Fibroblast of lung (primary cell): ENCODE data around the gene MACF1. TPM values are rescaled to one million over a fixed set of nuclear protein-coding genes. Genes with fewer than 3 reads are reported as not detected.

ENCODE experiments used
- DNase-seq, 2 donors: peaks; one replicate each; pipeline versions ENCODE4 v3.0.0 to v3.0.0-alpha.2; 2010; ENCODE audit warnings: low read depth in 2 of 2
- H2AFZ ChIP-seq: 2 replicates; pipeline ENCODE4 v1.5.1; 2012; ENCODE audit warnings: low read length, control low read depth, inconsistent platforms
- H3K27ac ChIP-seq: 2 replicates; pipeline ENCODE4 v1.5.1; 2011; ENCODE audit warnings: low read length, control low read depth; ENCODE audit not compliant: insufficient read depth
- H3K27me3 ChIP-seq: 2 replicates; pipeline ENCODE4 v1.5.1; 2011; ENCODE audit warnings: mild to moderate bottlenecking, low read length; ENCODE audit not compliant: control insufficient read depth, insufficient read depth
- H3K36me3 ChIP-seq: 2 replicates; pipeline ENCODE4 v1.5.1; 2011; ENCODE audit warnings: low read length; ENCODE audit not compliant: control insufficient read depth, insufficient read depth
- H3K4me1 ChIP-seq: 2 replicates; pipeline ENCODE4 v1.5.1; 2011; ENCODE audit warnings: low read length; ENCODE audit not compliant: control insufficient read depth, insufficient read depth; ENCODE audit errors: extremely low read depth
- H3K4me2 ChIP-seq: 2 replicates; pipeline ENCODE4 v1.5.1; 2011; ENCODE audit warnings: low read length, control low read depth; ENCODE audit not compliant: insufficient read depth; ENCODE audit errors: extremely low read depth
- H3K4me3 ChIP-seq, 4 experiments: fragments of 200-600 bp in 1 of 4; sonication (generic) in 1 of 4; replicated peaks in 1 of 4; 2 replicates each; pipeline ENCODE4 v1.5.1; 2011 to 2016; ENCODE audit warnings: low read length in 4 of 4, low read depth in 3 of 4, mild to moderate bottlenecking in 3 of 4, control low read depth in 2 of 4, inconsistent platforms in 1 of 4, mixed read lengths in 1 of 4; ENCODE audit not compliant: insufficient read depth in 1 of 4; ENCODE audit errors: control extremely low read depth in 1 of 4
- H3K79me2 ChIP-seq: 2 replicates; pipeline ENCODE4 v1.5.1; 2012; ENCODE audit warnings: mild to moderate bottlenecking, low read length, inconsistent platforms; ENCODE audit not compliant: control insufficient read depth, insufficient read depth
- H3K9ac ChIP-seq: 2 replicates; pipeline ENCODE4 v1.5.1; 2011; ENCODE audit warnings: mild to moderate bottlenecking, low read length, control low read depth; ENCODE audit not compliant: insufficient read depth
- H3K9me3 ChIP-seq: 2 replicates; pipeline ENCODE4 v1.5.1; 2012; ENCODE audit warnings: low read depth, low read length; ENCODE audit not compliant: control insufficient read depth, insufficient read depth
- H4K20me1 ChIP-seq: 2 replicates; pipeline ENCODE4 v1.5.1; 2011; ENCODE audit warnings: low read length; ENCODE audit not compliant: control insufficient read depth, insufficient read depth; ENCODE audit errors: extremely low read depth
- CTCF ChIP-seq, 2 donors: IDR thresholded peaks in 1 of 2; conservative IDR thresholded peaks in 1 of 2; 1 replicate in 1 of 2; 2 replicates in 1 of 2; pipeline ENCODE4 v1.5.1; 2011 to 2012; ENCODE audit warnings: low read length in 2 of 2, control low read depth in 1 of 2, inconsistent platforms in 1 of 2, low read depth in 1 of 2, mild to moderate bottlenecking in 1 of 2
- EZH2 ChIP-seq: IDR thresholded peaks from 2 replicates; pipeline ENCODE4 v1.5.1; 2012; ENCODE audit warnings: low read length, control low read depth, mild to moderate bottlenecking; ENCODE audit errors: missing control alignments
- polyA plus RNA-seq, 2 donors: library from polyadenylated mRNA; depleted of rRNA in 1 of 2; stranded (reverse) in 1 of 2; unstranded in 1 of 2; fragments of >200 nt; gene quantifications; 2 replicates each; pipeline ENCODE4 v1.2.1, GENCODE V29; 2011 to 2012; ENCODE audit warnings: missing spikeins in 1 of 2
- total RNA-seq: library from RNA; depleted of rRNA; stranded (reverse); fragments of >200 nt; gene quantifications from 2 replicates; pipeline ENCODE4 v1.2.1, GENCODE V29; 2014

The MACF1 gene
- total and polyA plus RNA-seq, 2 donors (not counting 1 experiment from before 2014, with no cell fraction given) = 178 to 414 TPM

- Histone ChIP-seq H3K9ac (no peak overlapping the region), H3K27me3 (no peaks in the 10 kb centered on the region), H4K20me1 (no peaks in the 10 kb centered on the region), H2AFZ (no peak overlapping the region), H3K9me3 (no peaks in the 10 kb centered on the region), H3K4me3 (no peak overlapping the region), H3K4me2 (no peak overlapping the region), H3K36me3 (peaks cover 18% of the 10 kb centered on the region), H3K79me2 (no peaks in the 10 kb centered on the region), H3K4me1 (no peaks in the 10 kb centered on the region), H3K27ac (no peak overlapping the region)
- DNase-seq = no peak
- TF ChIP-seq CTCF (conservative IDR thresholded peaks at IDR 0.05 in 1 of 2, IDR thresholded peaks at IDR 0.05 in 1 of 2; ENCODE audit: low read depth in 1 of 2, low read length in 2 of 2) (no peak), EZH2 (no peak)
Measured at GRCh38 chr1:39435597-39435996, 231.1 kb downstream of the MACF1 start.

- H4K20me1 ChIP-seq = no peaks in the 10 kb centered on the region
- no peaks in the 10 kb centered on the region for H3K9me3 ChIP-seq
- no peak overlapping the region for H3K9ac ChIP-seq
- H3K79me2 ChIP-seq = no peaks in the 10 kb centered on the region
- no peak for DNase-seq
- H3K36me3 ChIP-seq = peaks cover 18% of the 10 kb centered on the region
- H3K27ac ChIP-seq = no peak overlapping the region
- H3K4me3 ChIP-seq = no peak overlapping the region
- H3K4me2 ChIP-seq = no peak overlapping the region
- H3K27me3 ChIP-seq = no peaks in the 10 kb centered on the region
- H2AFZ ChIP-seq = no peak overlapping the region
- TF ChIP-seq EZH2 (no peak), CTCF (conservative IDR thresholded peaks at IDR 0.05 in 1 of 2, IDR thresholded peaks at IDR 0.05 in 1 of 2; ENCODE audit: low read depth in 1 of 2, low read length in 2 of 2) (no peak)
- H3K4me1 ChIP-seq = no peaks in the 10 kb centered on the region
Measured at GRCh38 chr1:39436842-39437241, 232.3 kb downstream of the MACF1 start.

GRCh38 chr1:39438042-39438441 is 233.5 kb downstream of the MACF1 start:
- no peak for DNase-seq
- H3K27me3 ChIP-seq = no peaks in the 10 kb centered on the region
- no peak overlapping the region for H2AFZ ChIP-seq
- no peak overlapping the region for H3K27ac ChIP-seq
- no peak overlapping the region for H3K4me2 ChIP-seq
- H3K4me3 ChIP-seq = no peak overlapping the region
- H4K20me1 ChIP-seq = no peaks in the 10 kb centered on the region
- H3K79me2 ChIP-seq = no peaks in the 10 kb centered on the region
- no peak overlapping the region for H3K9ac ChIP-seq
- peaks cover 26% of the 10 kb centered on the region for H3K36me3 ChIP-seq
- TF ChIP-seq CTCF (conservative IDR thresholded peaks at IDR 0.05 in 1 of 2, IDR thresholded peaks at IDR 0.05 in 1 of 2; ENCODE audit: low read depth in 1 of 2, low read length in 2 of 2) = no peak
- TF ChIP-seq EZH2 = no peak
- no peaks in the 10 kb centered on the region for H3K4me1 ChIP-seq
- no peaks in the 10 kb centered on the region for H3K9me3 ChIP-seq
